NT2/D1 (cell line): Measurements from ENCODE around the gene SLC30A1.

Experiments used
- SUZ12 ChIP-seq: IDR thresholded peaks from 2 replicates; pipeline ENCODE4 v1.6.1; 2011; ENCODE audit not compliant: insufficient read length, insufficient read depth; ENCODE audit errors: extremely low read depth
- ZNF274 ChIP-seq: IDR thresholded peaks from 2 replicates; pipeline ENCODE4 v1.6.1; 2011; ENCODE audit warnings: mild to moderate bottlenecking, low read depth, low read length

- TF ChIP-seq ZNF274, result no peak
- no peak for TF ChIP-seq SUZ12
Measured at GRCh38 chr1:211577819-211578639, 932 bp downstream of the SLC30A1 start.
